ENCODE data around the gene UNG. TPM values are rescaled to one million over a fixed set of nuclear protein-coding genes. Genes with fewer than 3 reads are reported as not detected.

UNG gene
- total and polyA plus RNA-seq, 2 experiments from 2014 or later = 90.5 to 209 TPM

- H3K27me3 Mint-ChIP-seq (ENCODE audit: insufficient read depth, low read depth, poor library complexity) = peaks cover 5% of the 10 kb centered on the region
- DNase-seq (ENCODE audit: low spot score) (peak; percentile 97), ATAC-seq (peak; percentile 94)
- H3K4me3 ChIP-seq = peak overlapping the region; percentile 73
- H3K36me3 Mint-ChIP-seq (ENCODE audit: low read depth) = no peaks in the 10 kb centered on the region
- H2AFZ ChIP-seq = peak overlapping the region; percentile 91; the same call in 1 of the 2 replicates
- no peaks in the 10 kb centered on the region for H3K9me2 ChIP-seq (ENCODE audit: insufficient read depth)
- H3K27me3 ChIP-seq (ENCODE audit: insufficient read depth) = no peaks in the 10 kb centered on the region
- peaks cover 6% of the 10 kb centered on the region for H3K4me1 ChIP-seq (ENCODE audit: insufficient read depth)
- peak overlapping the region; percentile 98 for H3K27ac Mint-ChIP-seq
- TF ChIP-seq JUNB (IDR thresholded peaks at IDR 0.05; ENCODE audit: unreplicated experiment) (no peak), CREB1 (CRISPR knock-in tag; IDR thresholded peaks at IDR 0.05; ENCODE audit: low read depth) (peak; percentile 81), POLR2AphosphoS5 (IDR thresholded peaks at IDR 0.05; ENCODE audit: low read depth) (peak; percentile 36; the same call in 1 of the 2 replicates), CTCF (conservative IDR thresholded peaks at IDR 0.05; ENCODE audit: low read depth in 2 of 2) (no peak)
- peak overlapping the region; percentile 92 for H3K4me3 Mint-ChIP-seq
- H3K36me3 ChIP-seq (ENCODE audit: insufficient read depth) = no peaks in the 10 kb centered on the region
- 0 out of 2 replicates have a peak, but pooled peaks cover 2% of the 10 kb centered on the region for H3F3A ChIP-seq (replicated peaks; ENCODE audit: low read depth)
- H3K4me1 Mint-ChIP-seq = peaks cover 8% of the 10 kb centered on the region
- H3K4me2 ChIP-seq = peak overlapping the region; percentile 86
- no peaks in the 10 kb centered on the region for H3K9me3 Mint-ChIP-seq
- peak overlapping the region; percentile 95 for H3K27ac ChIP-seq (ENCODE audit: low read depth)
- peaks cover 15% of the 10 kb centered on the region; the same call in 1 of the 2 replicates for H3K79me2 ChIP-seq (replicated peaks; ENCODE audit: insufficient read depth)
- H4K20me1 ChIP-seq (replicated peaks; ENCODE audit: insufficient read depth) = no peaks in the 10 kb centered on the region
These were observed 57.3 kb downstream of the UNG start for GRCh38 chr12:109154451-109155438.

- H3K4me1 ChIP-seq (ENCODE audit: insufficient read depth) = peaks cover 6% of the 10 kb centered on the region
- Mint-ChIP-seq H3K4me3 (peak overlapping the region; percentile 92; the same call in 1 of the 3 replicates), H3K36me3 (ENCODE audit: low read depth) (no peaks in the 10 kb centered on the region), H3K4me1 (peaks cover 8% of the 10 kb centered on the region), H3K9me3 (no peaks in the 10 kb centered on the region), H3K27me3 (ENCODE audit: insufficient read depth, low read depth, poor library complexity) (peaks cover 5% of the 10 kb centered on the region), H3K27ac (no peak overlapping the region)
- H3K4me3 ChIP-seq = peak overlapping the region; percentile 73; the same call in 1 of the 2 replicates
- no peak for DNase-seq (ENCODE audit: low spot score)
- peaks cover 15% of the 10 kb centered on the region; the same call in 1 of the 2 replicates for H3K79me2 ChIP-seq (replicated peaks; ENCODE audit: insufficient read depth)
- 0 out of 2 replicates have a peak, but pooled peaks cover 2% of the 10 kb centered on the region for H3F3A ChIP-seq (replicated peaks; ENCODE audit: low read depth)
- H2AFZ ChIP-seq = no peak overlapping the region
- no peak for ATAC-seq
- H3K27ac ChIP-seq (ENCODE audit: low read depth) = no peak overlapping the region
- no peaks in the 10 kb centered on the region; the same call in 1 of the 2 replicates for H4K20me1 ChIP-seq (replicated peaks; ENCODE audit: insufficient read depth)
- no peak overlapping the region for H3K4me2 ChIP-seq
- no peaks in the 10 kb centered on the region for H3K9me2 ChIP-seq (ENCODE audit: insufficient read depth)
- TF ChIP-seq CREB1 (CRISPR knock-in tag; IDR thresholded peaks at IDR 0.05; ENCODE audit: low read depth) (no peak), ETS1 (IDR thresholded peaks at IDR 0.05) (no peak), EZH2 (IDR thresholded peaks at IDR 0.05; ENCODE audit: low read depth, unreplicated experiment) (no peak)
- H3K36me3 ChIP-seq (ENCODE audit: insufficient read depth) = no peaks in the 10 kb centered on the region
- no peaks in the 10 kb centered on the region for H3K27me3 ChIP-seq (ENCODE audit: insufficient read depth)
These were observed 58.6 kb downstream of the UNG start for GRCh38 chr12:109156036-109156435.
